Calu3 (cell line): ENCODE results near the gene PDIA5. TPM values are rescaled to one million over a fixed set of nuclear protein-coding genes. Genes with fewer than 3 reads are reported as not detected.

Experiments used
- BruUV-seq: library from RNA; stranded (reverse); fragments of 400-500 nt; replicated peaks from 2 replicates; lab custom pipeline; 2021; lab: Mats Ljungman, UMichigan
- CTCF ChIA-PET: fragments of 300-600 bp; sonication (Branson Sonifier 250); formaldehyde crosslinking; loops from one replicate; lab custom pipeline; 2022; ENCODE audit warnings: antibody characterized with exemption; lab: Charles Lee
- DNase-seq: peaks from one replicate; pipeline ENCODE4 v3.0.0; 2022
- H3K27ac Mint-ChIP-seq: one replicate; pipeline ENCODE4 v1.8.0; 2022; ENCODE audit warnings: mixed read lengths; ENCODE audit not compliant: unreplicated experiment
- H3K27me3 Mint-ChIP-seq: one replicate; pipeline ENCODE4 v1.8.0; 2022; ENCODE audit warnings: mixed read lengths; ENCODE audit not compliant: unreplicated experiment
- H3K36me3 Mint-ChIP-seq: one replicate; pipeline ENCODE4 v1.8.0; 2022; ENCODE audit warnings: mild to moderate bottlenecking, moderate library complexity, mixed read lengths; ENCODE audit not compliant: insufficient read depth, unreplicated experiment
- H3K4me1 Mint-ChIP-seq: one replicate; pipeline ENCODE4 v1.8.0; 2022; ENCODE audit warnings: mild to moderate bottlenecking, low read depth, mixed read lengths; ENCODE audit not compliant: unreplicated experiment
- H3K4me3 Mint-ChIP-seq: one replicate; pipeline ENCODE4 v1.8.0; 2022; ENCODE audit warnings: mild to moderate bottlenecking, low read depth, moderate library complexity, mixed read lengths; ENCODE audit not compliant: unreplicated experiment
- H3K9me3 Mint-ChIP-seq: one replicate; pipeline ENCODE4 v1.8.0; 2022; ENCODE audit warnings: low read depth, mixed read lengths; ENCODE audit not compliant: unreplicated experiment
- intact Hi-C: fragments of 100-400 bp; cut with micrococcal nuclease; formaldehyde crosslinking; loops from one replicate; pipeline ENCODE4 v1.10.0; 2022; ENCODE audit not compliant: unreplicated experiment
- total RNA-seq: library from RNA; stranded (reverse); gene quantifications from 2 replicates; pipeline ENCODE4 v1.2.3, GENCODE V29; 2022
- TF ChIP-seq, protein P1 (sequence below): fragments of 200-600 bp; IDR thresholded peaks from one replicate; pipeline ENCODE4 v1.8.0; 2022; ENCODE audit warnings: antibody characterized with exemption; ENCODE audit not compliant: unreplicated experiment

PDIA5 gene
- total RNA-seq, 1 experiment from 2014 or later: 31.6 TPM

DNA sequence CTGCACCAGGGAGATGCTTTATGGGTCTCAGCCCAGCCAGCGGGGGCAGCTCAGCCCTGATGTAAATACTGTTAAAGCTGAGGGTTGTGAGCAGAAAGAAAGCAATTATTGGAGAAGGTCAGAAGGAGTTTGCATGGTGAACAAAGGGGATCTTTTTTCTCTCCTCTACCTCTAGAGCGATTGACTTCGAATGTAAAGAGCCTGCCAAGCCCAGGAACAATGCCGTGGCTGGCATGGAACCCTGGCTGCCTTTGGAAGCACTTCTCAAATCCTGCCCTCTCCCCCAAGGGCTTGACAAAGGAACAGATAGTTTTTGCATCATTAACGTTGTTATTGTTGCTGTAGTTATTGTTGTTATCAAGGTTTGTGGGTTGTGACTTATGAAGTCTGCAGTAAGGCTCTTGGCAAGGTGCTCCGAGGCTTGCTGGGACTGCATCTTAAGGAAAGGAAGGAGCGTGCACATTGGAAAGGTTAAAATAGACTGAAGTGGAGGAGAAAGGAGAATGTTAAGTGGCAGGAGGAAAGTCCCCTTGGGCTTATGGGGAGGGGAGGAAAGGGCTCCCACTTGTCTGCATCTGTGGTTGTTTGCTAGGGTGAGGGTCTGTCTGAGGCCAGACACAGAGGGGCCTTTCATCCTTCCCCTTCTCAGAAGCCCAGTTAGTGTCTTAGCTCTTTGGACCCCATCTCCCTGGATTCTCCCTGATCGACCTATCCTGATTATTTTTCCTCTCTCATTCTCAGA lies 16.7 kb downstream of the PDIA5 start:
- no peaks in the 10 kb centered on the region for H3K36me3 Mint-ChIP-seq
- no TSS peak for BruUV-seq
- intact Hi-C loops: no loop called here
- CTCF ChIA-PET: no interaction called here
- no peaks in the 10 kb centered on the region for H3K27me3 Mint-ChIP-seq
- H3K4me3 Mint-ChIP-seq: no peak overlapping the region
- no peak for DNase-seq
- H3K27ac Mint-ChIP-seq: no peak overlapping the region
- H3K9me3 Mint-ChIP-seq: no peaks in the 10 kb centered on the region
- H3K4me1 Mint-ChIP-seq: peaks cover 18% of the 10 kb centered on the region
- TF ChIP-seq, protein P1, sequence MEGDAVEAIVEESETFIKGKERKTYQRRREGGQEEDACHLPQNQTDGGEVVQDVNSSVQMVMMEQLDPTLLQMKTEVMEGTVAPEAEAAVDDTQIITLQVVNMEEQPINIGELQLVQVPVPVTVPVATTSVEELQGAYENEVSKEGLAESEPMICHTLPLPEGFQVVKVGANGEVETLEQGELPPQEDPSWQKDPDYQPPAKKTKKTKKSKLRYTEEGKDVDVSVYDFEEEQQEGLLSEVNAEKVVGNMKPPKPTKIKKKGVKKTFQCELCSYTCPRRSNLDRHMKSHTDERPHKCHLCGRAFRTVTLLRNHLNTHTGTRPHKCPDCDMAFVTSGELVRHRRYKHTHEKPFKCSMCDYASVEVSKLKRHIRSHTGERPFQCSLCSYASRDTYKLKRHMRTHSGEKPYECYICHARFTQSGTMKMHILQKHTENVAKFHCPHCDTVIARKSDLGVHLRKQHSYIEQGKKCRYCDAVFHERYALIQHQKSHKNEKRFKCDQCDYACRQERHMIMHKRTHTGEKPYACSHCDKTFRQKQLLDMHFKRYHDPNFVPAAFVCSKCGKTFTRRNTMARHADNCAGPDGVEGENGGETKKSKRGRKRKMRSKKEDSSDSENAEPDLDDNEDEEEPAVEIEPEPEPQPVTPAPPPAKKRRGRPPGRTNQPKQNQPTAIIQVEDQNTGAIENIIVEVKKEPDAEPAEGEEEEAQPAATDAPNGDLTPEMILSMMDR: no peak

DNA sequence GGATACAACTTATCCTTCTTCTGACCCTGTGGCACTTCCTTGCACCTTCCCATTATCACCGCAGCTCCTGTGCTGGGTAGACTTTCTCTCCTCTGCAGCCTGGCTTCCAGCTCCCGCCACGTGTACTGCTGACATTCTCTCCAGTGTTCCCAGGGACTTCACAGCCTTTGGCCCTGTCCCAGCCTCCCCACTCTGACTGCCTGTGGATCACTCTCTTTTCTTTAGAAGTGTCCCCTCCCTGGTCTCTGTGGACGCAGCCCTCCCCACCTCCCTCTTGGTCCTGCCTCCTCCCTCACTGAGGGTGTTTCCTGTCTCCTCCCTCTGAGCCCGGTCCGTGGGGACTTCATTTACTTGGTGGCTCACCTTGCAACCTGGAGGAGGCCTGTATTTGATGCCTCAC lies 17.4 kb downstream of the PDIA5 start:
- peaks cover 18% of the 10 kb centered on the region for H3K4me1 Mint-ChIP-seq

DNA sequence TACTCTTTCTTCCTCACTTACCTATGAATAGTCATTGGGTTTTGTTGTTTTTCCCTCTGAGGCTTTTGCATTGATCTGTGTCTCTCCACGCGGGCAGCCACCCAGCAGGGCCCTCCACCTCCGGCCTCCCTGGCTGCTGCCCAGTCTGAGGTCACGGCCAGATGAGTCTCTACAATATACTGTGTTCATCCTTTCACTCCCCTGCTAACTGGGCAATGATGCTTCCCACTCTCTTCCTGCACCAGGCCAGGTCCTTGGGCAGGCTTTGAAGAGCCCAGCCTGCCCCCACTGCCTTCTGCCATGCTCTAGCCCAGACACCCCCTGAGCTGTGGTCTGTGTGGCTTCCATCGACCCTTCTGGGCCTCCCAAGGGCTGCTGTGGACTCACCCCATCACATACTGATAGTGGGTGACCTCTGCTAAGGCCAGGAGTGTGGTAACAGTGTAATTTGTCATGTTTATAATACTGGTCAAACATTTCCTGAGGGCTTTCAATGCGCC lies 18.0 kb downstream of the PDIA5 start:
- Mint-ChIP-seq H3K4me3 (no peak overlapping the region), H3K27ac (no peak overlapping the region), H3K36me3 (no peaks in the 10 kb centered on the region), H3K27me3 (no peaks in the 10 kb centered on the region), H3K9me3 (no peaks in the 10 kb centered on the region), H3K4me1 (peaks cover 18% of the 10 kb centered on the region)
- CTCF ChIA-PET: no interaction called here
- intact Hi-C loops: no loop called here
- no TSS peak for BruUV-seq
- TF ChIP-seq, protein P1: no peak
- no peak for DNase-seq

More for the DNA sequence above, 17.4 kb downstream of the PDIA5 start:
- CTCF ChIA-PET: no interaction called here
- no peak for DNase-seq
- Mint-ChIP-seq H3K4me3 (no peak overlapping the region), H3K27me3 (no peaks in the 10 kb centered on the region), H3K27ac (no peak overlapping the region), H3K36me3 (no peaks in the 10 kb centered on the region), H3K9me3 (no peaks in the 10 kb centered on the region)
- TF ChIP-seq, protein P1: no peak
- intact Hi-C loops: no loop called here
- no TSS peak for BruUV-seq

DNA sequence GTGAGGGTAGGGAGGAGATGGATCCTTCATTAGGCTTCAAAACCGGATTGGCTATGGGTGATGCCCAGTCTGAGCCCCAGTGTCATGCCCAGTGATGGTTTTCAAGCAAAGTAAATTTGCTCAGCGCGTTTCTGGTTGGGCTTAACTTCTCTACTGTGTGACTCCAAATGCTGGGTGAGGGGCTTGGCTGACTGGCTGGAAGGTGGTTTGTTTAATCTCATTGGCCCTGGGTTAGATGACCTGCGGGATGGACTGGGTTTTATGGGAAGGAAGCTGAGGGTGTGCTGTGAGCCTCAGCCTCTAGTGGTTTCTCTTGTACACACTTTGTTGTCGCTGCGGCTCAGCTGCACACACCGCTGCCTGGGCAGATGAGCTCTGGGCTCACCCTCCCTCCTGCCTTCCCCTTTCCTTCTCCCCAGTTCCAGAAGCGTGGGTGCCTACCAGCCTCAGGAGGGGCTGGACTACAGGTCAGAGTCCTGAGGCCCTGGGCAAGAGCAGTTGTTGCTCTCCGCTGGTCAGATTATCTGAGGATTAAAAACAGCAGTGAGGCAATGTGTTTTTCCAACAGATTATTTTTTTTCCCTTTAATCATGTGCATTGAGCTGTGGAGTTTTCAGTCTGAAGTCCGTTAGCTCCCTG lies 18.6 kb downstream of the PDIA5 start:
- BruUV-seq: no TSS peak
- H3K4me3 Mint-ChIP-seq: no peak overlapping the region
- DNase-seq: no peak
- H3K27ac Mint-ChIP-seq: no peak overlapping the region
- no peaks in the 10 kb centered on the region for H3K27me3 Mint-ChIP-seq
- no peaks in the 10 kb centered on the region for H3K9me3 Mint-ChIP-seq
- intact Hi-C loops: no loop called here
- CTCF ChIA-PET: no interaction called here
- peaks cover 18% of the 10 kb centered on the region for H3K4me1 Mint-ChIP-seq
- H3K36me3 Mint-ChIP-seq: peaks cover 2% of the 10 kb centered on the region
- TF ChIP-seq, protein P1: no peak
